OCI-LY1 (cell line): ENCODE measurements around the gene CLDND2.

Experiments
- CTCF ChIP-seq: fragments of 200-600 bp; sonication (generic), shearing (Covaris generic); IDR thresholded peaks from 2 replicates; pipeline ENCODE4 v1.5.1; 2017; ENCODE audit warnings: mild to moderate bottlenecking, antibody characterized with exemption, low read length, moderate library complexity, mixed read lengths
- EZH2 ChIP-seq: fragments of 200-600 bp; sonication (generic), shearing (Covaris generic); IDR thresholded peaks from 2 replicates; pipeline ENCODE4 v1.8.0; 2017; ENCODE audit warnings: borderline replicate concordance, mixed run types, mild to moderate bottlenecking, antibody characterized with exemption, low read length, moderate library complexity, mixed read lengths

DNA sequence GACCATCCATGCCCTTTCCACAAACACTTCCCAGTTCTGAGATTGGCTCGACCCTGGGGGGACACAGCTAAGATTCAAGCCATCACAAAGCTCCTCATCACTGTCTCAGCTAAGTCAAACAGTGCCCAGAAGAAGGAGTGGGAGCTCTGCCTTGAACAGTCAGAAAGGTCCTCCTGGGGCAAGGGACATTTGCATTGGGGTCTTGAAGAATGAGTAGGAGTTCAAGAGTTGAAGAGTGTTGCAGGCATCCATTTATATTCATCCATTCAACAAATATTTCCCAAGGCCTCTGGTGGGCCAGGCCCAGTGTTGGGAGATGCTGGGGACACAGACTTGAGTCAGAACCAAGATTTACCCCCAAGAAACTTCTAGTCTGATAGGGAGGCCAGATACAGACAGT, 50.8 kb downstream of the CLDND2 start:
- no peak for TF ChIP-seq CTCF
- TF ChIP-seq EZH2 = no peak
